ENCODE results near the gene GRID2. TPM values are rescaled to one million over a fixed set of nuclear protein-coding genes. Genes with fewer than 3 reads are reported as not detected.
A peak's percentile ranks its signal among the peaks of the same experiment; 100 is the strongest.

GRID2 gene
- total and polyA plus RNA-seq, 2 donors (not counting 1 experiment from before 2014, with no cell fraction given): under 0.01 to 0.02 TPM

DNA sequence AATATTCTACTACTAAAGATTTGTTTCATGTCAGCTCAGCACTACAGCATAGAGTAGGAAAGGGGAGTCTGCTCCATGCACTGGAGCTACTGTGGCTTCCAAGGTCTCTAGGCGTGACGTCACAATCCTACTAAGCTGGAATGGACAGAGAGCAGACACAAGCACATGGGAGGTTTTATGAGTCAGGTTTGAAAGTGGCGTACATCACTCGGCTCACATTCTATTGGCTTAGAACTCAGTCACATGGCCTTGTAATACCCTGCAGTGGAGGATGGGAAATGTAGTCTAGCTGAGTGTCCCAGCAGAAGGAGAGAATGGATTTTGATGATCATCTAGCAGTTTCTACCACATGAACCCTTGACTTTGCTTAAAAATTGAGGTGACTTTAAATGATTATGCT is 899.9 kb downstream of the GRID2 start:
- no peaks in the 10 kb centered on the region for H3K36me3 ChIP-seq (ENCODE audit: control insufficient read depth, insufficient read depth, low read length)
- peak in 1 of 2 donors; percentile 1 for DNase-seq (ENCODE audit: low read depth in 2 of 2)

DNA sequence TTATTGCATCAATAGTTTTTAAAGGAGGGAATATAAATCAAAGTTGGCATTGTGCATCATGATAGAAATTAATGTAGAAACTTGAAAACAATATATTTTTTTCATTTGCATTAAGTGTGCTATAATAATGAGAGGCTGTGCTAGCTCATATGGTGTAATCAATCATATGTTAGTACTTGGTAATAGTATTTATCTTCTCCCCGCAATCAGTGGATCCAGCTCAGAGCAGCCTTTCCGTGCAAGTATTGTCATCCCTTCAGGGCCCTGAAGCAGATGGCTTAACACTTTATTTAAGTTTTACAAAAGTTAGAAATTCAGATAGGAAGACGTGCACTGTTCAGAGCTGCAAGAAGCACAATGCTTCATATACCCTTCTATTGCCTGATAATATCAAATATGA is 908.5 kb downstream of the GRID2 start:
- DNase-seq (ENCODE audit: low read depth in 2 of 2): no peak
- Histone ChIP-seq H3K27me3 (ENCODE audit: control insufficient read depth, insufficient read depth, low read length) (no peaks in the 10 kb centered on the region), H3K4me2 (ENCODE audit: extremely low read depth, insufficient read depth, low read length) (no peak overlapping the region), H3K9me3 (ENCODE audit: control insufficient read depth, insufficient read depth, low read depth, low read length) (no peaks in the 10 kb centered on the region), H2AFZ (ENCODE audit: low read length) (no peak overlapping the region), H3K27ac (ENCODE audit: insufficient read depth, low read length) (no peak overlapping the region), H3K36me3 (ENCODE audit: control insufficient read depth, insufficient read depth, low read length) (no peaks in the 10 kb centered on the region), H4K20me1 (ENCODE audit: control insufficient read depth, extremely low read depth, insufficient read depth, low read length) (no peaks in the 10 kb centered on the region), H3K9ac (ENCODE audit: insufficient read depth, low read length) (no peak overlapping the region), H3K4me3 (replicated peaks in 1 of 4; ENCODE audit: control extremely low read depth in 1 of 4, insufficient read depth in 1 of 4, low read depth in 3 of 4, low read length in 4 of 4) (no peak overlapping the region), H3K4me1 (ENCODE audit: control insufficient read depth, extremely low read depth, insufficient read depth, low read length) (no peaks in the 10 kb centered on the region), H3K79me2 (ENCODE audit: control insufficient read depth, insufficient read depth, low read length) (no peaks in the 10 kb centered on the region)
- TF ChIP-seq, protein P1, sequence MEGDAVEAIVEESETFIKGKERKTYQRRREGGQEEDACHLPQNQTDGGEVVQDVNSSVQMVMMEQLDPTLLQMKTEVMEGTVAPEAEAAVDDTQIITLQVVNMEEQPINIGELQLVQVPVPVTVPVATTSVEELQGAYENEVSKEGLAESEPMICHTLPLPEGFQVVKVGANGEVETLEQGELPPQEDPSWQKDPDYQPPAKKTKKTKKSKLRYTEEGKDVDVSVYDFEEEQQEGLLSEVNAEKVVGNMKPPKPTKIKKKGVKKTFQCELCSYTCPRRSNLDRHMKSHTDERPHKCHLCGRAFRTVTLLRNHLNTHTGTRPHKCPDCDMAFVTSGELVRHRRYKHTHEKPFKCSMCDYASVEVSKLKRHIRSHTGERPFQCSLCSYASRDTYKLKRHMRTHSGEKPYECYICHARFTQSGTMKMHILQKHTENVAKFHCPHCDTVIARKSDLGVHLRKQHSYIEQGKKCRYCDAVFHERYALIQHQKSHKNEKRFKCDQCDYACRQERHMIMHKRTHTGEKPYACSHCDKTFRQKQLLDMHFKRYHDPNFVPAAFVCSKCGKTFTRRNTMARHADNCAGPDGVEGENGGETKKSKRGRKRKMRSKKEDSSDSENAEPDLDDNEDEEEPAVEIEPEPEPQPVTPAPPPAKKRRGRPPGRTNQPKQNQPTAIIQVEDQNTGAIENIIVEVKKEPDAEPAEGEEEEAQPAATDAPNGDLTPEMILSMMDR (conservative IDR thresholded peaks at IDR 0.05 in 1 of 2, IDR thresholded peaks at IDR 0.05 in 1 of 2; ENCODE audit: low read depth in 1 of 2, low read length in 2 of 2): no peak
- no peak for TF ChIP-seq EZH2 (IDR thresholded peaks at IDR 0.05; ENCODE audit: low read length, missing control alignments)

More for the DNA sequence above, 899.9 kb downstream of the GRID2 start:
- no peaks in the 10 kb centered on the region for H3K9me3 ChIP-seq (ENCODE audit: control insufficient read depth, insufficient read depth, low read depth, low read length)
- TF ChIP-seq, protein P1 (conservative IDR thresholded peaks at IDR 0.05 in 1 of 2, IDR thresholded peaks at IDR 0.05 in 1 of 2; ENCODE audit: low read depth in 1 of 2, low read length in 2 of 2): no peak
- no peak for TF ChIP-seq EZH2 (IDR thresholded peaks at IDR 0.05; ENCODE audit: low read length, missing control alignments)
- H3K27me3 ChIP-seq (ENCODE audit: control insufficient read depth, insufficient read depth, low read length): no peaks in the 10 kb centered on the region
- no peaks in the 10 kb centered on the region for H3K4me1 ChIP-seq (ENCODE audit: control insufficient read depth, extremely low read depth, insufficient read depth, low read length)
- H3K4me3 ChIP-seq (replicated peaks in 1 of 4; ENCODE audit: control extremely low read depth in 1 of 4, insufficient read depth in 1 of 4, low read depth in 3 of 4, low read length in 4 of 4): no peak overlapping the region
- H3K79me2 ChIP-seq (ENCODE audit: control insufficient read depth, insufficient read depth, low read length): no peaks in the 10 kb centered on the region
- no peak overlapping the region for H3K9ac ChIP-seq (ENCODE audit: insufficient read depth, low read length)
- no peak overlapping the region for H3K4me2 ChIP-seq (ENCODE audit: extremely low read depth, insufficient read depth, low read length)
- H3K27ac ChIP-seq (ENCODE audit: insufficient read depth, low read length): no peak overlapping the region
- H2AFZ ChIP-seq (ENCODE audit: low read length): no peak overlapping the region
- H4K20me1 ChIP-seq (ENCODE audit: control insufficient read depth, extremely low read depth, insufficient read depth, low read length): no peaks in the 10 kb centered on the region

DNA sequence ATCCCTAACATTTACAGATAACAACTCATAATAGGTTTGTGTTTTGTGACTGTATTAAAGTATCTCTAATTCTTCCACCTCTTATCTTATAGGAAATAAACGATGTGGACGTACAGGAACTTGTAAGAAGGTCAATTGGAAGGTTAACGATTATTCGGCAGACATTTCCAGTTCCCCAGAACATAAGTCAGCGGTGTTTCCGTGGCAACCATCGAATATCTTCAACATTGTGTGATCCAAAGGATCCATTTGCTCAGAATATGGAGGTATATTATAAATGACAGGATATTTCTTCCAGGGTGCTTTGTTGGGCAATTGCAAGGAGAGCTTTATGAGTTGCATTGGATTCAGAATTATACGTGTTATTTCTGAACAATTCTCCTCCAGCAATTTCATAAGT is 912.9 kb downstream of the GRID2 start:
- Histone ChIP-seq H3K9me3 (ENCODE audit: control insufficient read depth, insufficient read depth, low read depth, low read length) (no peaks in the 10 kb centered on the region), H3K36me3 (ENCODE audit: control insufficient read depth, insufficient read depth, low read length) (no peaks in the 10 kb centered on the region), H3K4me3 (replicated peaks in 1 of 4; ENCODE audit: control extremely low read depth in 1 of 4, insufficient read depth in 1 of 4, low read depth in 3 of 4, low read length in 4 of 4) (no peak overlapping the region), H3K9ac (ENCODE audit: insufficient read depth, low read length) (no peak overlapping the region), H3K4me2 (ENCODE audit: extremely low read depth, insufficient read depth, low read length) (no peak overlapping the region), H2AFZ (ENCODE audit: low read length) (no peak overlapping the region), H3K27ac (ENCODE audit: insufficient read depth, low read length) (no peak overlapping the region), H3K4me1 (ENCODE audit: control insufficient read depth, extremely low read depth, insufficient read depth, low read length) (no peaks in the 10 kb centered on the region), H3K79me2 (ENCODE audit: control insufficient read depth, insufficient read depth, low read length) (no peaks in the 10 kb centered on the region), H4K20me1 (ENCODE audit: control insufficient read depth, extremely low read depth, insufficient read depth, low read length) (no peaks in the 10 kb centered on the region), H3K27me3 (ENCODE audit: control insufficient read depth, insufficient read depth, low read length) (no peaks in the 10 kb centered on the region)
- DNase-seq (ENCODE audit: low read depth in 2 of 2): no peak
- TF ChIP-seq, protein P1 (conservative IDR thresholded peaks at IDR 0.05 in 1 of 2, IDR thresholded peaks at IDR 0.05 in 1 of 2; ENCODE audit: low read depth in 1 of 2, low read length in 2 of 2): no peak
- no peak for TF ChIP-seq EZH2 (IDR thresholded peaks at IDR 0.05; ENCODE audit: low read length, missing control alignments)

Data from fibroblast of lung (primary cell).